Esophagus muscularis mucosa (tissue), 4 donors: ENCODE data around the gene ARID3A. TPM values are rescaled to one million over a fixed set of nuclear protein-coding genes. Genes with fewer than 3 reads are reported as not detected.

Source experiments
- DNase-seq: peaks from one replicate; pipeline ENCODE4 v3.0.0-alpha.2; 2017; ENCODE audit errors: extremely low spot score
- H3K27ac ChIP-seq, 4 donors: fragments of 200-600 bp; sonication (generic); replicated peaks in 1 of 4; 1 replicate in 3 of 4; 2 replicates in 1 of 4; pipeline ENCODE4 v1.5.1; 2016 to 2019; ENCODE audit warnings: mild to moderate bottlenecking in 1 of 4
- H3K27me3 ChIP-seq, 4 donors: fragments of 200-600 bp; sonication (generic); one replicate each; pipeline versions ENCODE4 v1.5.1 to v1.6.0; 2016 to 2019
- H3K36me3 ChIP-seq, 4 donors: fragments of 200-600 bp; sonication (generic); one replicate each; pipeline ENCODE4 v1.5.1; 2016 to 2019
- H3K4me1 ChIP-seq, 4 donors: fragments of 200-600 bp; sonication (generic); one replicate each; pipeline ENCODE4 v1.5.1; 2016 to 2019
- H3K4me3 ChIP-seq, 4 donors: fragments of 200-600 bp; sonication (generic); 1 replicate in 2 of 4; 2 replicates in 2 of 4; pipeline ENCODE4 v1.5.1; 2016 to 2019; ENCODE audit warnings: mild to moderate bottlenecking in 4 of 4, moderate library complexity in 1 of 4
- H3K9me3 ChIP-seq, 4 donors: fragments of 200-600 bp; sonication (generic); 1 replicate in 3 of 4; 2 replicates in 1 of 4; pipeline ENCODE4 v1.5.1; 2016 to 2019
- CTCF ChIP-seq, 3 experiments: fragments of 200-600 bp in 2 of 3; fragments of 450-650 bp in 1 of 3; sonication (generic) in 2 of 3; IDR thresholded peaks; one replicate each; pipeline ENCODE4 v1.5.1; 2017 to 2019; ENCODE audit warnings: antibody characterized with exemption in 3 of 3, mild to moderate bottlenecking in 2 of 3, moderate library complexity in 1 of 3
- EP300 ChIP-seq: sonication (generic); formaldehyde crosslinking; IDR thresholded peaks from one replicate; pipeline ENCODE4 v1.6.1; 2017; ENCODE audit warnings: antibody characterized with exemption
- POLR2A ChIP-seq: fragments of 450-650 bp; IDR thresholded peaks from one replicate; pipeline ENCODE4 v1.6.1; 2017; ENCODE audit warnings: antibody characterized with exemption, moderate library complexity, mild to moderate bottlenecking, low read depth
- POLR2AphosphoS5 ChIP-seq, 2 donors: sonication (generic); formaldehyde crosslinking; IDR thresholded peaks; one replicate each; pipeline ENCODE4 v1.6.1; 2017; ENCODE audit warnings: antibody characterized with exemption in 2 of 2
- WGBS: methylation state at CpG from one replicate; pipeline ENCODE4 v1.1.5; 2018; 5-methylcytosine and 5-hydroxymethylcytosine counted together
- intact Hi-C: fragments of 100-400 bp; cut with DNase I; formaldehyde crosslinking; loops from one replicate; pipeline ENCODE4 v1.15.1; 2023
- total RNA-seq, 4 donors: library from RNA; depleted of rRNA; stranded (reverse); fragments of >200 nt; gene quantifications; one replicate each; pipeline versions ENCODE4 v1.1.0 to v1.2.1, GENCODE V29; 2016

Gene ARID3A
- total RNA-seq, 4 donors from 2014 or later, result 2.9 to 8.4 (median 5.0) TPM

- 89% methylated on average over 20 of the region's 23 CpGs for WGBS
Measured at GRCh38 chr19:938233-938923, 12.5 kb downstream of the ARID3A start.

GRCh38 chr19:939439-939838 lies 13.6 kb downstream of the ARID3A start:
- no peak overlapping the region for H3K4me3 ChIP-seq
- intact Hi-C loops, result no loop called here
- no peak overlapping the region for H3K27ac ChIP-seq
- TF ChIP-seq POLR2AphosphoS5 (IDR thresholded peaks at IDR 0.05) (no peak), POLR2A (no peak), CTCF (IDR thresholded peaks at IDR 0.05) (no peak), EP300 (no peak)
- 91% methylated on average over 15 of the region's 22 CpGs for WGBS
- no peaks in the 10 kb centered on the region for H3K27me3 ChIP-seq
- peaks cover 18 to 41% (median 37%) of the 10 kb centered on the region in 4 donors for H3K4me1 ChIP-seq
- no peak for DNase-seq
- peaks cover 0 to 9% (median 7%) of the 10 kb centered on the region in 4 donors for H3K36me3 ChIP-seq
- H3K9me3 ChIP-seq, result no peaks in the 10 kb centered on the region

More at GRCh38 chr19:938233-938923, 12.5 kb downstream of the ARID3A start:
- peaks cover 29 to 51% (median 47%) of the 10 kb centered on the region in 4 donors for H3K4me1 ChIP-seq
- no peak for TF ChIP-seq CTCF (IDR thresholded peaks at IDR 0.05)
- no peak for TF ChIP-seq POLR2AphosphoS5 (IDR thresholded peaks at IDR 0.05)
- TF ChIP-seq POLR2A, result no peak
- no peak for TF ChIP-seq EP300
- peaks cover 0 to 9% (median 7%) of the 10 kb centered on the region in 4 donors for H3K36me3 ChIP-seq
- H3K9me3 ChIP-seq, result no peaks in the 10 kb centered on the region
- H3K4me3 ChIP-seq, result no peak overlapping the region
- no peaks in the 10 kb centered on the region for H3K27me3 ChIP-seq
- intact Hi-C loops, result no loop called here
- DNase-seq, result no peak
- H3K27ac ChIP-seq, result no peak overlapping the region

- no peaks in the 10 kb centered on the region for H3K27me3 ChIP-seq
- no peak overlapping the region for H3K4me3 ChIP-seq
- WGBS, result 93% methylated on average over 3 of the region's 7 CpGs
- TF ChIP-seq EP300 (no peak), POLR2AphosphoS5 (IDR thresholded peaks at IDR 0.05) (no peak), CTCF (IDR thresholded peaks at IDR 0.05) (no peak), POLR2A (no peak)
- peak overlapping the region; percentile 72 to 84 (median 79) for H3K27ac ChIP-seq
- H3K9me3 ChIP-seq, result no peaks in the 10 kb centered on the region
- H3K36me3 ChIP-seq, result peaks cover 0 to 9% (median 7%) of the 10 kb centered on the region in 4 donors
- H3K4me1 ChIP-seq, result peaks cover 14 to 36% (median 32%) of the 10 kb centered on the region in 4 donors
- intact Hi-C loops, result loop anchor here (5.0 kb wide), 1 partner anchor 37 kb away; no protein-coding TSS in a partner anchor
- DNase-seq, result no peak
Measured at GRCh38 chr19:939922-940321, 14.1 kb downstream of the ARID3A start.

- no peak for DNase-seq
- peaks cover 0 to 9% (median 7%) of the 10 kb centered on the region in 4 donors for H3K36me3 ChIP-seq
- H3K9me3 ChIP-seq, result no peaks in the 10 kb centered on the region
- peak overlapping the region; percentile 72 to 84 (median 79) for H3K27ac ChIP-seq
- TF ChIP-seq CTCF (IDR thresholded peaks at IDR 0.05), result peak in 1 of 3 experiments; percentile 14
- no peak for TF ChIP-seq POLR2AphosphoS5 (IDR thresholded peaks at IDR 0.05)
- 40% methylated on average over 1 of the region's 64 CpGs for WGBS
- intact Hi-C loops, result loop anchor here (5.0 kb wide), 1 partner anchor 37 kb away; no protein-coding TSS in a partner anchor
- H3K4me1 ChIP-seq, result peaks cover 11 to 29% (median 24%) of the 10 kb centered on the region in 4 donors
- no peaks in the 10 kb centered on the region for H3K27me3 ChIP-seq
- H3K4me3 ChIP-seq, result peak overlapping the region; percentile 42 to 57 (median 44)
Measured at GRCh38 chr19:940591-941291, 14.9 kb downstream of the ARID3A start.
